Parietal lobe (tissue), 2 donors: Measurements from ENCODE around the gene NOC4L. TPM values are rescaled to one million over a fixed set of nuclear protein-coding genes. Genes with fewer than 3 reads are reported as not detected.

Experiments
- small RNA-seq: library from RNA; depleted of rRNA; stranded (forward); fragments of <200 nt; gene quantifications from one replicate; pipeline ENCODE3, GENCODE V24; 2014; ENCODE audit warnings: low replicate concordance
- total RNA-seq: library from RNA; depleted of rRNA; stranded (reverse); fragments of >200 nt; gene quantifications from one replicate; pipeline ENCODE4 v1.2.3, GENCODE V29; 2014

NOC4L gene
- total RNA-seq, result 9.1 TPM

DNA sequence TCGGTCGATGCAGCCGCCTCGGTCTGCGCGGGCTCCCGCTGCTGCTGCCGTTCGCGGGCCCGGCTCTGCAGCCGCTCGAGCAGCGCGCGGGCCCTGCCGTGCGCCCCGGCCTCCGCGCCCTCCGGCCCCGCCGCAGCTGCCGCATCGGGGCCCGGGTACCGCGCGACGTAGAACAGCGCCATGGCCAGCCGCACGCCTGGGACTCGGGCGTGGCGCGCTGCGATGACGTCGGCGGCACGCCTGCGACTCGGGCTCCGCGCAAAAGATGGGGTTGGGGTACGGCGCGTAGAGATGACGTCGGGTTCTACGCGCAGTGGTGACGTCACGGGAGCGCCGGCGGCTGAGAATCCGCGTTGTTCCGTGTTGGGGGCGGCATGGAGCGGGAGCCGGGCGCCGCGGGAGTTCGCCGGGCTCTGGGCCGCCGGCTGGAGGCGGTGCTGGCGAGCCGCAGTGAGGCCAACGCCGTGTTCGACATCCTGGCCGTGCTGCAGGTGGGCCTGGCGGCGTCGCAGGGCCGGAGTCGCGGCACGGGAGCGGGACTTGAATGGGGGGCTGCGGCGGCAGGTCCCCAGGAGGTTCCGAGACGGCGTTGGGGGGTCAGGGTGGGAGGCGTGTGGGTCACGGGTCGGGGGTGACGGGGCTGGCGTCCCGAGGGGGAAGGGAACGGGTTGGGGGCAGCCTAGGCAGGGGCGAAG lies at the start of gene NOC4L, which contains the start of gene DDX51:
NOC4L (plus strand) TSS at position 343 of the 695 bp plus-strand sequence; CDS start at position 375, 32 bp downstream.
DDX51 (minus strand) TSS at position 205 of the 695 bp plus-strand sequence; CDS start at position 182, 23 bp downstream.

Small RNAs within 50 kb of the gene (small RNA-seq; reads per million reads assigned to genes)
- gene AC138466.3, result not detected

Other genes with a start within 250 kb of the NOC4L start
- gene ULK1, start 249.8 kb upstream of the NOC4L start, total RNA-seq, result 24.4 TPM
- 15.3 TPM for gene PUS1, start 215.2 kb upstream of the NOC4L start, total RNA-seq
- 46.3 TPM for gene EP400, start 194.5 kb upstream of the NOC4L start, total RNA-seq
- gene DDX51, start 138 bp upstream of the NOC4L start, total RNA-seq, result 18.8 TPM
- gene GALNT9, start 185.1 kb downstream of the NOC4L start, total RNA-seq, result 7.2 TPM